ENCODE data around the gene CSMD2.

- TF ChIP-seq CTCF (conservative IDR thresholded peaks at IDR 0.05; ENCODE audit: low read depth in 2 of 2), result no peak
- TF ChIP-seq EZH2 (IDR thresholded peaks at IDR 0.05; ENCODE audit: low read depth, unreplicated experiment), result no peak
- TF ChIP-seq ETS1 (IDR thresholded peaks at IDR 0.05), result no peak
- no peak for TF ChIP-seq POLR2AphosphoS5 (IDR thresholded peaks at IDR 0.05; ENCODE audit: low read depth)
- TF ChIP-seq CREB1 (CRISPR knock-in tag; IDR thresholded peaks at IDR 0.05; ENCODE audit: low read depth), result no peak
- no peak for TF ChIP-seq EZH2phosphoT487 (IDR thresholded peaks at IDR 0.05; ENCODE audit: unreplicated experiment)
- TF ChIP-seq ZNF331 (CRISPR knock-in tag; IDR thresholded peaks at IDR 0.05; ENCODE audit: low read depth), result no peak
These were observed 529.6 kb downstream of the CSMD2 start for GRCh38 chr1:33635336-33636012.
